Hematopoietic multipotent progenitor cell treated with erythropoietin and hydrocortisone succinate and interleukin-3 and kit ligand, for 6 days (in vitro differentiated cells): ENCODE measurements around the gene NUBPL.
"Not testable (repeated sequence)": the region's sequence is repeated elsewhere in the genome, so short reads cannot be mapped to it uniquely, and the experiment has no call there.

Experiments
- DNase-seq: peaks from one replicate; pipeline ENCODE4 v3.0.0-alpha.2; 2015

NUBPL gene

GRCh38 chr14:31819281-31819680 lies 258.1 kb downstream of the NUBPL start:
- DNase-seq, result no peak

GRCh38 chr14:31825459-31825858 lies 264.3 kb downstream of the NUBPL start:
- no peak for DNase-seq

GRCh38 chr14:31827325-31827724 lies 266.1 kb downstream of the NUBPL start:
- DNase-seq, result no peak

GRCh38 chr14:31828946-31829868 lies 268.0 kb downstream of the NUBPL start:
- no peak for DNase-seq

- DNase-seq, result no peak
These were observed 273.4 kb downstream of the NUBPL start for GRCh38 chr14:31834616-31835015.

- no peak for DNase-seq
These were observed 273.8 kb downstream of the NUBPL start for GRCh38 chr14:31835049-31835448.

GRCh38 chr14:31837031-31837430 lies 275.8 kb downstream of the NUBPL start:
- no peak for DNase-seq

GRCh38 chr14:31842899-31843298 lies 281.7 kb downstream of the NUBPL start:
- DNase-seq, result no peak

- no peak for DNase-seq
These were observed 282.3 kb downstream of the NUBPL start for GRCh38 chr14:31843361-31844091.

- no peak for DNase-seq
These were observed 293.4 kb downstream of the NUBPL start for GRCh38 chr14:31854508-31855075.

- DNase-seq, result no peak
These were observed 294.1 kb downstream of the NUBPL start for GRCh38 chr14:31855262-31855661.

GRCh38 chr14:31856003-31856402 lies 294.8 kb downstream of the NUBPL start:
- DNase-seq, result not testable (repeated sequence)

GRCh38 chr14:31858868-31859267 lies 297.7 kb downstream of the NUBPL start:
- DNase-seq, result no peak

GRCh38 chr14:31864937-31865855 lies 304.0 kb downstream of the NUBPL start:
- DNase-seq, result no peak

- DNase-seq, result no peak
These were observed 306.4 kb downstream of the NUBPL start for GRCh38 chr14:31867570-31867969.

GRCh38 chr14:31868096-31868495 lies 306.9 kb downstream of the NUBPL start:
- DNase-seq, result not testable (repeated sequence)

- DNase-seq, result no peak
These were observed 315.5 kb downstream of the NUBPL start for GRCh38 chr14:31876741-31877140.

- no peak for DNase-seq
These were observed 316.1 kb downstream of the NUBPL start for GRCh38 chr14:31877255-31877798.

GRCh38 chr14:31879661-31880348 lies 318.6 kb downstream of the NUBPL start:
- DNase-seq, result no peak

- DNase-seq, result no peak
These were observed 319.7 kb downstream of the NUBPL start for GRCh38 chr14:31880935-31881334.

GRCh38 chr14:31881531-31882310 lies 320.5 kb downstream of the NUBPL start:
- no peak for DNase-seq
